IMR-90 (cell line): ENCODE results near the gene PHEX. TPM values are rescaled to one million over a fixed set of nuclear protein-coding genes. Genes with fewer than 3 reads are reported as not detected.

Experiments used
- ATAC-seq: fragments of 200-7000 bp; cut with Tn5 transposase; 2 replicates; pipeline ENCODE4 v1.9.1; 2020; ENCODE audit warnings: low read depth, mild to moderate bottlenecking, moderate library complexity
- BruUV-seq: library from RNA; stranded (reverse); fragments of 400-500 nt; replicated peaks from 2 replicates; lab custom pipeline; 2021; lab: Mats Ljungman, UMichigan
- CTCF ChIA-PET: fragments of 300-600 bp; formaldehyde crosslinking; extraction: SDS; loops from one replicate; lab custom pipeline; 2021; ENCODE audit warnings: antibody characterized with exemption; lab: Yijun Ruan, JAX
- POLR2A ChIA-PET: fragments of 300-600 bp; sonication (Branson Sonifier 250); formaldehyde crosslinking; loops from one replicate; lab custom pipeline; 2022; ENCODE audit warnings: antibody characterized with exemption; ENCODE audit not compliant: unreplicated experiment; lab: Charles Lee
- DNase-seq: peaks from one replicate; pipeline ENCODE4 v3.0.0; 2013
- H2AFZ ChIP-seq: replicated peaks from 2 replicates; pipeline ENCODE3; 2013; ENCODE audit warnings: low read length, mild to moderate bottlenecking; ENCODE audit not compliant: poor library complexity
- H2AK5ac ChIP-seq: 2 replicates; pipeline ENCODE4 v1.6.1; 2013; ENCODE audit warnings: low read depth, low read length, inconsistent platforms
- H2AK9ac ChIP-seq: replicated peaks from 2 replicates; pipeline ENCODE3; 2013; ENCODE audit warnings: mild to moderate bottlenecking, low read depth, low read length, moderate library complexity; ENCODE audit not compliant: poor library complexity
- H2BK120ac ChIP-seq: 2 replicates; pipeline ENCODE4 v1.6.1; 2013; ENCODE audit warnings: low read depth, low read length, inconsistent platforms
- H2BK15ac ChIP-seq: 3 replicates; pipeline ENCODE4 v1.6.1; 2013; ENCODE audit warnings: low read depth, low read length, inconsistent platforms
- H2BK20ac ChIP-seq: 2 replicates; pipeline ENCODE4 v1.6.1; 2013; ENCODE audit warnings: low read depth, mild to moderate bottlenecking, inconsistent platforms, low read length, moderate library complexity
- H2BK5ac ChIP-seq: 2 replicates; pipeline ENCODE4 v1.6.1; 2013; ENCODE audit warnings: mild to moderate bottlenecking, low read depth, low read length, inconsistent platforms; ENCODE audit not compliant: poor library complexity, severe bottlenecking
- H3K14ac ChIP-seq: replicated peaks from 2 replicates; pipeline ENCODE4 v1.6.1; 2013; ENCODE audit warnings: low read depth, low read length, inconsistent platforms
- H3K18ac ChIP-seq: 2 replicates; pipeline ENCODE4 v1.6.1; 2013; ENCODE audit warnings: low read depth, low read length, control low read depth
- H3K23ac ChIP-seq: 2 replicates; pipeline ENCODE4 v1.6.1; 2013; ENCODE audit warnings: low read depth, low read length, inconsistent platforms
- H3K27ac ChIP-seq: 2 replicates; pipeline ENCODE4 v1.5.1; 2013; ENCODE audit warnings: mild to moderate bottlenecking, control low read depth, low read length; ENCODE audit not compliant: insufficient read depth
- H3K27me3 ChIP-seq: 2 replicates; pipeline ENCODE4 v1.6.1; 2013; ENCODE audit warnings: low read length; ENCODE audit not compliant: control insufficient read depth, insufficient read depth
- H3K36me3 ChIP-seq: 2 replicates; pipeline ENCODE4 v1.6.1; 2013; ENCODE audit warnings: low read length, mixed read lengths; ENCODE audit not compliant: control insufficient read depth, insufficient read depth
- H3K4ac ChIP-seq: 2 replicates; pipeline ENCODE4 v1.6.1; 2013; ENCODE audit warnings: low read depth, low read length, inconsistent platforms
- H3K4me1 ChIP-seq: 2 replicates; pipeline ENCODE4 v1.6.1; 2013; ENCODE audit warnings: low read length, mixed read lengths; ENCODE audit not compliant: control insufficient read depth, insufficient read depth
- H3K4me2 ChIP-seq: 2 replicates; pipeline ENCODE4 v1.6.1; 2013; ENCODE audit warnings: low read depth, mild to moderate bottlenecking, control low read depth, low read length, moderate library complexity
- H3K4me3 ChIP-seq: 2 replicates; pipeline ENCODE4 v1.5.1; 2013; ENCODE audit warnings: low read depth, mild to moderate bottlenecking, control low read depth, low read length, moderate library complexity; ENCODE audit not compliant: insufficient read depth
- H3K56ac ChIP-seq: 2 replicates; pipeline ENCODE4 v1.6.1; 2013; ENCODE audit warnings: low read length, inconsistent platforms; ENCODE audit not compliant: insufficient read depth; ENCODE audit errors: extremely low read depth
- H3K79me1 ChIP-seq, 2 experiments: 2 replicates each; pipeline ENCODE4 v1.6.1; 2013; ENCODE audit warnings: low read length in 2 of 2, inconsistent platforms in 1 of 2, low read depth in 1 of 2
- H3K9ac ChIP-seq: 2 replicates; pipeline ENCODE4 v1.6.1; 2013; ENCODE audit warnings: low read depth, low read length, control low read depth
- H3K9me1 ChIP-seq: 2 replicates; pipeline ENCODE4 v1.6.1; 2013; ENCODE audit warnings: low read length, inconsistent platforms; ENCODE audit not compliant: insufficient read depth
- H3K9me3 ChIP-seq: 2 replicates; pipeline ENCODE4 v1.6.1; 2013; ENCODE audit warnings: low read length; ENCODE audit not compliant: control insufficient read depth, insufficient read depth
- H4K20me1 ChIP-seq: 2 replicates; pipeline ENCODE4 v1.6.1; 2013; ENCODE audit warnings: low read length, inconsistent platforms; ENCODE audit not compliant: insufficient read depth
- H4K5ac ChIP-seq: 2 replicates; pipeline ENCODE4 v1.6.1; 2013; ENCODE audit warnings: mild to moderate bottlenecking, low read depth, low read length, control low read depth
- H4K8ac ChIP-seq, 2 experiments: 2 replicates each; pipeline ENCODE4 v1.6.1; 2013; ENCODE audit warnings: low read depth in 2 of 2, low read length in 2 of 2, control low read depth in 1 of 2, inconsistent platforms in 1 of 2
- H4K91ac ChIP-seq: 2 replicates; pipeline ENCODE4 v1.6.1; 2013; ENCODE audit warnings: low read depth, low read length, inconsistent platforms; ENCODE audit not compliant: insufficient read depth
- ELK1 ChIP-seq: fragments of 150-350 bp; IDR thresholded peaks from 2 replicates; pipeline ENCODE4 v1.6.1; 2016; ENCODE audit warnings: low read depth, mild to moderate bottlenecking, low read length, moderate library complexity, borderline replicate concordance
- MAZ ChIP-seq: IDR thresholded peaks from 2 replicates; pipeline ENCODE4 v1.6.1; 2012; ENCODE audit warnings: low read depth, mild to moderate bottlenecking, low read length, improper control_type of control experiment, moderate library complexity, borderline replicate concordance
- MXI1 ChIP-seq: IDR thresholded peaks from 2 replicates; pipeline ENCODE4 v1.6.1; 2012; ENCODE audit warnings: low read depth, mild to moderate bottlenecking, low read length, moderate library complexity, borderline replicate concordance
- WGBS, 2 experiments: methylation state at CpG; one replicate each; pipeline versions ENCODE4 v1.1.5 to v1.1.7; 2013; ENCODE audit warnings: missing lambda C conversion rate in 2 of 2; ENCODE audit not compliant: insufficient read length in 1 of 2; ENCODE audit errors: extremely low coverage in 2 of 2; 5-methylcytosine and 5-hydroxymethylcytosine counted together
- dilution Hi-C: fragments of 300-500 bp; cut with HindIII; formaldehyde crosslinking; loops from one replicate; pipeline ENCODE4 v1.14.3; 2018; ENCODE audit warnings: low sequenced_read_pairs; ENCODE audit not compliant: unreplicated experiment
- in situ Hi-C: fragments of 300-500 bp; cut with MboI; formaldehyde crosslinking; loops from 3 replicates; pipeline ENCODE4 v1.14.3; 2019; ENCODE audit warnings: low sequenced_read_pairs, inconsistent platforms, mixed read lengths
- intact Hi-C: fragments of 100-400 bp; cut with micrococcal nuclease; formaldehyde crosslinking; loops from 2 replicates; pipeline ENCODE4 v1.10.0; 2022
- polyA plus RNA-seq, 3 experiments: library from polyadenylated mRNA; depleted of rRNA; stranded (reverse); fragments of >200 nt; gene quantifications; 2 replicates each; pipeline ENCODE4 v1.2.3, GENCODE V29; 2012; ENCODE audit warnings: low replicate concordance in 1 of 3
- total RNA-seq: library from RNA; depleted of rRNA; stranded (reverse); fragments of >200 nt; gene quantifications from 2 replicates; pipeline ENCODE4 v1.2.3, GENCODE V29; 2012

Gene PHEX
- total and polyA plus RNA-seq, 2 of the 4 experiments (the other 2 are of a cell fraction) = 0.10 to 0.18 TPM

DNA sequence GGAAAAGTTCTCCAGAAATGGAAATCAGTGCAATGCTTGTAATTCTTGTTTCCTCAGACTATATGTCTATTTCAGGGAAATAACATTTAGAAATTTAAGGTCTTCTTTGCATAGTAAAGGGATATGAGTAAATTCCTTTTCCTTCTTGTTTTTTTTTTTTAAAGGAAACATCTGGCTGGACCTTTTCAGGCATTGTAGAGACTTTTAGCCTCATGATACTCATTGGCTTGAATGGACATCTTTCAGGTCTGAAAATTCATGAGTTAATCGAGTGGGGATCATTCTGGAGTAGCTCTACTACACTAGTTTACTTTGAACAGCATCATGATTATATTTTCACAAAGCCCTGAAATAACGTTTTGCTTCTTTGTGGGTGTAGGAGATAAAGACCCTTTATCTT lies 152.0 kb downstream of the PHEX start:
- Histone ChIP-seq H3K27me3 (no peaks in the 10 kb centered on the region), H3K79me1 (no peaks in the 10 kb centered on the region), H3K4me3 (no peak overlapping the region), H3K9me1 (no peaks in the 10 kb centered on the region), H3K18ac (no peak overlapping the region), H4K20me1 (no peaks in the 10 kb centered on the region), H2AK9ac (no peak overlapping the region), H3K23ac (no peak overlapping the region), H2AK5ac (no peak overlapping the region), H2BK5ac (no peak overlapping the region), H4K91ac (no peak overlapping the region), H2BK20ac (no peak overlapping the region), H3K36me3 (no peaks in the 10 kb centered on the region), H3K4ac (no peak overlapping the region), H3K27ac (no peak overlapping the region), H3K9ac (no peak overlapping the region), H3K14ac (no peak overlapping the region), H3K4me2 (no peak overlapping the region), H2BK15ac (no peak overlapping the region), H2AFZ (no peak overlapping the region), H4K8ac (no peak overlapping the region), H4K5ac (no peak overlapping the region), H2BK120ac (no peak overlapping the region), H3K9me3 (no peaks in the 10 kb centered on the region), H3K56ac (no peak overlapping the region), H3K4me1 (no peaks in the 10 kb centered on the region)
- no TSS peak for BruUV-seq
- intact Hi-C loops (no loop called here), dilution Hi-C loops (no loop called here), in situ Hi-C loops (no loop called here)
- TF ChIP-seq ELK1 = no peak
- TF ChIP-seq MAZ = no peak
- TF ChIP-seq MXI1 = no peak
- WGBS, 2 experiments = no CpG with 5 or more reads among the region's 2 CpGs
- CTCF ChIA-PET = no interaction called here
- DNase-seq (no peak), ATAC-seq (no peak)
- POLR2A ChIA-PET = no interaction called here
